HG03460 (cell line): ENCODE measurements around the gene PRXL2A.
"Not testable (repeated sequence)": the region's sequence is repeated elsewhere in the genome, so short reads cannot be mapped to it uniquely, and the experiment has no call there.

Experiments
- ATAC-seq: cut with Tn5 transposase; IDR thresholded peaks from one replicate; pipeline ENCODE4 v1.9.1; 2021; ENCODE audit not compliant: unreplicated experiment

Gene PRXL2A, protein sequence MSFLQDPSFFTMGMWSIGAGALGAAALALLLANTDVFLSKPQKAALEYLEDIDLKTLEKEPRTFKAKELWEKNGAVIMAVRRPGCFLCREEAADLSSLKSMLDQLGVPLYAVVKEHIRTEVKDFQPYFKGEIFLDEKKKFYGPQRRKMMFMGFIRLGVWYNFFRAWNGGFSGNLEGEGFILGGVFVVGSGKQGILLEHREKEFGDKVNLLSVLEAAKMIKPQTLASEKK

DNA sequence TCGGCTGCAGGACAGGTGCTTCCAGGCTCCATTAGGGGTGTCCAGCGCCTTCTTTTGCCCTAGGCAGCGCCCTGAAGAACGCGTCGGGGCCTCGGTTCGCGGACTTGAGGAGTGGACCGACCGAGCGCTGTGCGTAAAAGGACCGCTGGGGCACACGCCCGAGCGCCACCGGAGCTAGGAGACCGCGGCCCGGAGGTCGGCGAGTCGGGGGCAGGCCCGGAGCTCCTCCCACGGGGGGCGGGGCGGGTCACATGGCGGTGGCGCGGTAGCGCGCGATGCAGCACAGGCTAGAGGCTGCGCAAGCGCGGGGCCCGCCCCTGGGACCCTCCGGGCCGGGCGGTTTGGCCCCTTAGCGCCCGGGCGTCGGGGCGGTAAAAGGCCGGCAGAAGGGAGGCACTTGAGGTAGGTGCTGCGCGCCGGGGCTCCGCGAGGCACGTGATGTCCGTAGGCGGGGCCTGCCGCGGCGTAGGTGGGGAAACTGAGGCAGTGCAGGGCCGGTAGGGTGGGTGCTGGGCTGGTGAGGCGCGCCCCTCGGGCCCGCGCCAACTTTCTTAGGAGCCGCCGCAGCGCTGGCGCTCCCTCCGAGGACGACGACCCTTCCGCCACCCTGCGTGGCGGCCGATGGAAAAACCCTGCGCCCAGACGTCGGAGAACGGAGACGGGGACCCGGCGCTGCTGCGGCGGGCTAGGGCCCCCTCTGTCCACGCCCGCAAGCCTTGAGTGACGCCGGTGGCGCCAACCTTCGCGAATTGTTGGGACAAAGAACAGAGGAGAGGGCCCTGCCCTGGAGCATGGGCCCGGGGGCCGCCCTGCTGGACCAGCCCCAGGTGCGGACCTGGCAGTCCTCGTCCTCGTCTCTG is at the start of gene PRXL2A:
PRXL2A (plus strand) TSS at position 310 of the 860 bp plus-strand sequence. CDS start 11,917 bp downstream, outside the sequence.
- peak; percentile 92 for ATAC-seq

DNA sequence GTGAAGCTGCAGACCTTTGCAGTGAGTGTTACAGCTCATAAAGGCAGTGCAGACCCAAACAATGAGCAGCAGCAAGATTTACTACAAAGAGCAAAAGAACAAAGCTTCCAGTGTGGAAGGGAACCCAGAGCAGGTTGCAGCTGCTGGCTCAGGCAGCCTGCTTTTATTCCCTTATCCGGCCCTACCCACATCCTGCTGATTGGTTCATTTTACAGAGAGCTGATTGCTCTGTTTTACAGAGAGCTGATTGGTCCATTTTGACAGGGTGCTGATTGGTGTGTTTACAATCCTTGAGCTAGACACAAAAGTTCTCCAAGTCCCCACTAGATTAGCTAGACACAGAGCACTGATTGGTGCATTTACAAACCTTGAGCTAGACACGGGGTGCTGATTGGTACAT is 49.4 kb upstream of the PRXL2A start:
- not testable (repeated sequence) for ATAC-seq

DNA sequence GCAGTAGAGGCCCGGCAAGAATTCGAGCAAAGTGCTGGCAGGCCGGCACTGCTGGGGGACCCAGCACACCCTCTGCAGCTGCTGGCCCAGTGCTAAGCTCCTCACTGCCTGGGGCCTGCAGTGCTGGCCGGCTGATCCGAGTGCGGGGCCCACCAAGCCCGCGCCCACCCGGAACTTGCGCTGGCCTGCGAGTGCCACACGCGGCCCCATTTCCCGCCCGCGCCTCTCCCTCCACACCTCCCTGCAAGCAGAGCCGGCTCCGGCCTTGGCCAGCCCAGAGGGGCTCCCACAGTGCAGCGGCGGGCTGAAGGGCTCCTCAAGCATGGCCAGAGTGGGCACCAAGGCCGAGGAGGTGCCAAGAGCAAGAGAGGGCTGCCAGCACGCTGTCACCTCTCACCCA is 48.7 kb upstream of the PRXL2A start:
- no peak for ATAC-seq

DNA sequence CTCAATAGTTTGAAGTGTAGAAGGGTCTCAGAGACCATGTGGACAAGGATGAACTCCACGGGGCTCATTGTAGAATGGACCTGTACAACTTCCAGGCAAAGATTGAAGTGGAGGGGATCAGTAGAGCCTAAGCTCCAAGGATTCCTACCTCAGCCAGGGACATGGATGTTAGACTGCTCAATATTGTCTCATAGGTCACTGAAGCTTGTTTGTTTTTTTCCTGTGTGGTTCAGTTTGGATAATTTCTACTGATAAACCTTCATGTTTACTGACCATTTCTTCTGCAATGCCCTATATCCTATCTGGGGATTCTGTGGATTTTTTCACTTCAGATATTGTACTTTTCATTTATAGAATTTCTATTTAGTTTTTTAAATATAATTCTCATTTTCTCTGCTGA is 42.8 kb upstream of the PRXL2A start:
- no peak for ATAC-seq

DNA sequence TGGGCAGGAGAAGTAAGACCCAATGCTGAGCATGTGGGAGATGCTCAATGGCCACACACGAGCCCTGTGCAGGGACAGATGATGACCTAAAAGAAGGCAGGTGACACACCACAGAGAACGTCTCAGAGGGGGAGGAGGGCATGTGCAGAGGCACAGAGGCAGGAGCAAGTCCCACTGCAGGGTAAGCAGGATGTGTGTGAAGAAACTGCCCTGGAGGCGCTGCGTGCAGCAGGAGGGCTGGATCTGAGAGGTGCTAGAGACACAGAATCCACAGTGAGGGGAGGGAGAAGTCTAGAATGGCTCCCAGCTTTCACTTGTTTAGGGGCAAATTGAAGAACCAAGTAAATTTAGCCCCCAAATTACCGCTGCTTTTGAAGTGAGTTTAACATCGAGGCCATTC is 36.9 kb upstream of the PRXL2A start:
- ATAC-seq, result no peak

DNA sequence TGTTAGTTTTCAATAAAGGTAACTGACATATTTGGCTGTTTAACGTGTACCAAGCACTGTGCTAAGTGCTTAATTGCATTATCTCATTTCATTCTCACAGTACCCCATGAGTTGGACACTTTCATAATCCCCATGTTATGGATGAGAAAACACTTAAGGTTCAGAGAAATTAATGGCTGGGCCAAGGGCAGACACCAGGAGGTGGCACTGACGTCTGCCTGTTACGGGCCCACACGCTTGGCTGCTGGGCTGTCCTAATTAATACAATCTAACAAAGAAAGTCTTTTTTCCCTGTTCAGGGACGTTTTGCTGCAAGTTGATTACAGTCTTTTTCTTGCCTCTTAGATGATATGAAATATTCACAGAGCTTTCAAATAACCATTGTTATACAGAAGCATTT is 35.7 kb upstream of the PRXL2A start:
- ATAC-seq, result no peak

DNA sequence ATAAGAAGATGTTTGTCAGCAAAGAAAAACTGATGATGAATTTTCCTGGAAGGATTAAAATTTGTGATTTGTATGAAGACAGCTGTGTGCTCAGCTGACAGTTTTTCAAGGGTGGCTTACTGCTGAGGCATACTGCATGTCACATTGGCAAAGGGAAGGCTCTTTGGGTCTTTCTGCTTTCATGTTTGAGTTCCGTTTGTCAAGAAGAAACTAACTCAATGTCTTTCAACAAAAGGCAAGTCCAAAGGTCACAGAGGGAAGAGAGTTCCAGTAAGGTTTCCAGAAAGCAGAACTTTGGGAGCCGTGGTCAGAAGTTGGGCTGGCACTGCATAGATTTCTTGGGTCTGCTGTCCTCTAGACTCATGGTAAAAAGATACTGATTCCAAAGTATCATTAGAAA is 34.8 kb upstream of the PRXL2A start:
- no peak for ATAC-seq

DNA sequence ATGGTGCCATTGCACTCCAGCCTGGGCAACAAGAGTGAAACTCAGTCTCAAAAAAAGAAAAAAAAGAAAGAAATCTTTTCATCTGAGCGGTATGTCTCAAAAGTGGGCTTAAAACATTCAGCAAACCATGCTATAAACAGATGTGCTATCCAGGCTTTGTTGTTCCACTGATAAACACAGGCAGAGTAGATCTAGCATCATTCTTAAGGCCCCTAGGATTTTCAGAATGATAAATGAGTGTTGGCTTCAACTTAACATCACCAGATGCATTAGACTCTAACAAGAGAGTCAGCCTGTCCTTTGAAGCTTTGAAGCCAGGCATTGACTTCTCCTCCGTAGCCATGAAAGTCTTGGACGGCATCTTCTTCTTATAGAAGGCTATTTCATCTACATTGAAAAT is 28.6 kb upstream of the PRXL2A start:
- ATAC-seq, result no peak

DNA sequence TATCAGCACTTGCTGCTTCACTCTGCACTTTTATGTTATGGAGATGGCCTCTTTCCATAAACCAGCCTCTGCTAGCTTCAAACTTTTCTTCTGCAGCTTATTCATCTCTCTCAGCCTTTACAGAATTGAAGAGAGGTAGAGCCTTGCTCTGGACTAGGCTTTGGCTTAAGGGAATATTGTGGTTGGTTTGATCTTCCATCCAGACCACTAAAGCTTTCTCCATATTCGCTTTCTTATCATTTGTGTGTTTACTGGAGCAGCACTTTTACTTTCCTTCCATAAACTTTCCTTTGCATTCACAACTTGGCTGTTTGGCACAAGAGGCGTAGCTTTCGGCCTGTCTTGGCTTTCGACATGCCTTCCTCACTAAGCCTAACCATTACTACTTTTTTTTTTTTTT is 28.2 kb upstream of the PRXL2A start:
- ATAC-seq, result no peak

DNA sequence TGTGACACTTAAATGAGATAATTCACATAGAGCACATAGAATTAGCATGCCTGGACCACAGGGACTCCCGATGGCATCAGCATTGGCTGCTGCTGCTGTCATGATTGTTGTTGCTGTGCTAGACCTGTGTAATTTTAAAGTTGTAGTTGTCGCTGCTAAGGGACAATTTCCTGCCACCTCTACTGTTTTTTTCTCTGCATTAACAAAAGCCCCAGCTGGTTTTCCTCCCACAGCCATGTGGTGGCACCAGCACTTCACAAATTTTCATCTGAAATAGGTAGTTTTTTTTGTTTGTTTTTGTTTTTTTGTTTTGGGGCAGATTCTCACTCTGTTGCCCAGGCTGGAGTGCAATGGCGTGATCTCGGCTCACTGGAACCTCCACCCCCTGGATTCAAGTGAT is 25.4 kb upstream of the PRXL2A start:
- no peak for ATAC-seq

DNA sequence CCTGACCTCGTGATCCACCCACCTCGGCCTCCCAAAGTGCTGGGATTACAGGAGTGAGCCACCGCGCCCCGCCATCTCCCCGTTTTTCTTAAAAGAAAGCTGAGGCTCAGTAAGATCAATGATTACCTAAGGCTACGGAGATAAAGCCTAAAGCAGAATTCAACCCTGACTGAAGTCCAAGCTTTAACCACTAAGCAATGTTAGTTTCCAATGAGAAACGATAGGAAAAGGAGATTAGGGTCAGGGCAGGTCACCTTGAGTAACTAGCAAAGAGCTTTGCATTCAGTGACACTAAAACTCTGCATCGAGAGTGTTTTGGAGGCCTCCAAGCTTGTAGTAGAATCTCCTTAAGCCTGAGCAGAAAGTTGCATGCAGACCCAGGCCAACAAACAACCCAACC is 17.6 kb upstream of the PRXL2A start:
- no peak for ATAC-seq

DNA sequence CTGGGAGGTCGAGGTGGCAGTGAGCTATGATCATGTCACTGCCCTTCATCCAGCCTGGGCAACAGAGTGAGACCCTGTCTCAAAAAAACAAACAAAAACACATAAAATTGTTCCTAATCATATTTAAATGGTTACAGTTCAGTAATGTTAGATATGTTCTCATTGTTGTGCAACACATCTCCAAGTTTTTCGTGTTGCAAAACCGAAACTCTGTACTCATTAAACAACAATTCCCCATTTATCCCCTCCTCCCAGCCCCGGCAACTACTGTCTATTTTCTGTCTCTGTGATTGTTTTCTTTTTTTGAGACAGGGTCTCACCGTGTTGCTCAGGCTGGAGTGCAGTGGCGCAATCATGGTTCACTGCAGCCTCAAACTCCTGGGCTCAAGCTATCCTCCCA is 16.1 kb upstream of the PRXL2A start:
- no peak for ATAC-seq

DNA sequence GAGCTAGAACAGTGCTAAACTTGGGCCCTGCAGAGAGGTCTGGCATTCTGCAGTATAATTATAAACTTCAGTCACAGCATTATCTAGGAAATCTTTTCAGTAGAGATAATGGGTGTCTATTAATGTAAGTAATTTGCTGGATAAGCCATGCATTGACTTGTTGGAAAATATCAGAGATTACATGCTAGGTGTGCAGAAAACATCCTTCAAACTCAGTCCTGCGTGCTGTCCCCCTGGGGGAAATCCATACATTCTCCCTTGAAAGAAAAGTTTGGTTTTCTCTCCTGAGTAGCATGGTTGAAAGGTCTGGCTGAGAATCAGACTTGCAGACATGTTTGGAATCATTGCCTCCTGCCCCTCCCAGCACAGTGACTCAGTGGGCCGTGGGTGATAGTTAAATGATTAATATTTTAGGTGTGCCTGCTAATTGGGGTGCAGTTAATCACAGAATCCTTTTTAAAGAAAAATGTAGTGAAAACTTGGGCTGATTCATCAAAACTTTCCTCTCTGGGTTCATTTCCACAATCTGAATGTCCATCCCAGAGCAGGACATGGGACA is 13.9 kb upstream of the PRXL2A start:
- no peak for ATAC-seq

DNA sequence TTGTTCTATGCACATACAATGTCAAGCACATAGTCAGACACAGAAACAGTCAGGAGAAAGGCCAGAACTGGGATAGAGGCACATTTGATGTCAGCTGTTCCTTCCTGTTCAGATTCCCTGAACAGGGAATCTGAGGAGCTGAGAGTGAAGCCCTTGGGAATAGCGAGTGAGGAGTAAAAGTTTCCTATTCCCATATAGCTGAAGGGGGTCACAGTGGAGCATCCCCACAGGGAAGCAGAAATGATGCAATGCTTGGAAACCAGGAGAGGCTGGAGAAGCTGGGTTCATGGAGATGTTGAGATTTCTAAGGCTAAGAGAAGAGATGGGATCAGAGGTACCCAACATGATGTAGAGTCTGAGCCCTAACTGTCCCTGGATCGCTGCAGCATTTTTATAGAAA is 11.3 kb upstream of the PRXL2A start:
- ATAC-seq, result no peak

DNA sequence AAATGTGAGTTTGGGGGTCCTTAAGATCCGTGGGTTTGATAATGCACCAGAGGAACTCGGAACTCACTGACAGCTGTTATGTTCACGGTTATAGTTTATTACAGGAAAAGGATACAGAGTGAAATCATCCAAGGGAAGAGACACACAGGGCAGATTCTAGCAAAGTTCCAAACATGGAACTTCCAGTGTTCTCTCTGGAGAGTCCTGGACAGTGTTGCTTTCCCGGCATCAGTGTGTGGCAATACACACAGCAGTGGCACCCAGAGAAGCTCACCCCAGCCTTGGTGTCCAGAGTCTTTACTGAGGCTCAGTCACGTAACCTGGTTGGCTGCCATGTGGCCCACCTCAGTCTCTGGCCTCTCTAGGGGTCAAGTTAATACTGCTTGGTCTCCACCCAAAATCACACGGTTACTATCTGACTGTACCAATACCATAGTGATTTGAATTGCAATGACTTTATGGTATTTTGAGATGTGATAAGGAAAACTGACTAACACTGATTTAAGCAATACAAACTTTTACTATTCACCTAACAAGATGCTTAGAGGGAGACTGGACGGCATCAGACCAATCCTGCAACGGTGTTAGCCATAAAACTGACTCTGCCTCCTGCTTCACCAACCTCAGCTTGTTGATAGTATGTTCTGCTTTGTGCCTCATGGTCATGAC is 8.1 kb upstream of the PRXL2A start:
- no peak for ATAC-seq

DNA sequence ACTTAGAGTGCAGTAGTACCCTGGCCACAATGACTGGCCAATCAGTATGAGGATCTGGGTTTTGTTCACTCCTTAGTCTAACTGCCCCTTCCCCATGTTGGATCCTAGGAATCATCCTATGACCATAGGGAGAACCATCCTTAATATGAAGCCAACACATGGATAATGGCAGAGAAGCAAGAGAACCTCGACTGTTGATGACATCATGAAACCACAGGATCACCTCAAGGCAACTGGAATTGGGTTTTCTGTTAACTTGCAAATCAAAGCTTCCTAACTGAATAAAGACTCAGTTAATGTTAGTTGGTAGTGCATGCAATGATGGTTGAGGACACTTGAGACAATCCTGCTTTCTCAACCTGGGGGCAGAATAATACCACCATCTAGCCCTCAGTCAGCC is 3.3 kb upstream of the PRXL2A start:
- ATAC-seq, result no peak

DNA sequence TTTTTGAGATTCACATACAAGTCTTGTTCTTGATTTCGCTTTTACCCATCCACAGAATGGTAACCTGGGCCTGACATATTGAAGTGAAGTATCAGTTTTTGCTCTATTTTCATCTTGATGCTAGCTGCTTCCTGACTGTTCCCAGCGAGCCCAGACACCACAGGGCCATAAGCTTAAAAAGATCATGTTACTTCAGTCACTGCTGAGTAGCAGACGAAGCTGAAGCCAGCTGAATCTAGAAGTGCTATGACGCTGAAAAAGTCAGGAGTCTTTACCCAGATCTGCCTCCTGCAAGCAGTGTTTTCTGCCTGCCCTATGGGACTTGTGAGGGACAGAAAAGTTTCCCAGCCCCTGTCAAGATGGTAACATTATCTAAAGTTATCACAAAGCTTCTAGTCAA is 2.7 kb upstream of the PRXL2A start:
- no peak for ATAC-seq

DNA sequence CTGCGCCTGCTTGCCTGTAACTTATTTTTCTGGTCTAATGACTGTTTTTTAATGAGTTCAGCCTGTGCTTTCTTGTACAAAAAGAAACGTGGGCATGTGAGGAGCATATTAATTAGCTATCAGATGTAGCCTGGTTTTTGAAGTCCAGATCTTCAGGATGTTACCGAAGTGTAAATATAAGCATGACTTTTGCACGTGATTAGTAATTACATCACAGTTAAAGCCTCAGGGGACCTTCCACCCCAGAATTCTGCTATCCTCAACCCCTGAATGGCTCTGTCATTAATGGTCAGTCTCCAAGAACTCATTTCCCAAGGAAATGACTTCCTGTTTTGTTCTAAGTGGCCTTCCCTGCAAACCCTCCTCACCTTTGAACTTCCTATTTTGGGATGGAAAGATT is 2.1 kb upstream of the PRXL2A start:
- no peak for ATAC-seq

DNA sequence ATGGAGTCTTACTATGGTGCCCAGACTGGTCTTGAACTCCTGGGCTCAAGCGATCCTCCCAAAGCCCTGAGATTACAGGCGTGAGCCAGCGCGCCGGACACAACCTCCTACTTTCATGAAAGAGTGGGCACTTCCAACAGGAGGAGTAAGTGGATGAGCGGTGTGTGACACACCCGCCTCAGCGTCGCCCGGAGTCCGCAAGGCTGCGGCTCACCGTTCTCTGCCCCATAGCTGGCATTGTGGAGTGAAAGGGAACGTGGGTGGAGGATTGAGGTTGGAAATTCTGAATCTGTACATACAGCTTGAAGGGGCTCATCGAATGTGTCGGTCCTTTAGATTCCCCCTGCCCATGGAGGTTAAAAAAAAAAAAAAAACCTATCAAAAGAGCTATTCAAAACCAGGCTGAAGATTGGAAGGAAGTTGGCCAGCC is 524 bp upstream of the PRXL2A start:
- peak; percentile 23 for ATAC-seq

DNA sequence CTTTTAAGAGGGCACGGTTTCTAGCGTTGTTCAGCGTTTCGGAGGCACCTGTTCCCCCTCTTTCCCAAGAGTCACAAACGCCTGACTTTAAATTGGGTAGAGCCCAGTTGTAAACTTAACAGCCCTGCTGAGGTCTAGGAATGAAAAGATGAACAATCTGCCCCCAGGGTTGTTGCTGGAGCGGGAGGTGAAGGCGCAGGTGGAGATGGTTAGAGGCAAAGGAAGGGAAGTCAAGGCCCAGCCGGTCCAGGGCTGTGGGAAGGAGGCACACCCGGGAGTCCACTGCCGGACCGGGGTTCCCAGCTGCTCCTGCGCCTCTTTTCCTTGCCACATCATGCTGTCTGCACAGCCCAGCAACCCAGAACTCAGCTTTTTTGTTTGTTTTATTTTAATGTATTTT is 770 bp downstream of the PRXL2A start:
- no peak for ATAC-seq

DNA sequence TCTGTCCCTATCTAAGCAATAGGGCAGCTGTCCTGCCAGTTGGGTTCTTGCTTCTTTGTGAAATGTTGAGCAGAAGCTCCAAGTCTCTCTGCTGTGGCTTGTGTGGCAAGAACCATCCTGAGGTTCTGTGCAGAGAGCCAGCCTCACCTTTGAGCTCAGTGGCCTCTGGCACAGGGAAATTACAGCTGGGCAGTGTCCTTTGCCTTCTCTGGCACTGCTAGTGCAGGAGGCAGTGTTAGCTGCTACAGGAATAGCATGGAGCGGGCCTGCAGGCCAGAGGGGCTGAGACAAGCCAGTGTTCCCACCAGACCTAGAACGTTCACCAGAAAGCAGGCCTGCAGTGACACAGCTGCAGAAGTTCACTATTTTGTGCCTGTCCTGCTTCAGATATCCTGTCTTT is 1.8 kb downstream of the PRXL2A start:
- ATAC-seq, result no peak
